HL-60 (cell line): ENCODE data around the gene GPC3.

Experiments used
- GABPA ChIP-seq: IDR thresholded peaks from 2 replicates; pipeline ENCODE4 v1.6.1; 2012; ENCODE audit warnings: low read depth
- POLR2AphosphoS5 ChIP-seq: IDR thresholded peaks from 2 replicates; pipeline ENCODE4 v1.6.1; 2012; ENCODE audit warnings: low read depth

DNA sequence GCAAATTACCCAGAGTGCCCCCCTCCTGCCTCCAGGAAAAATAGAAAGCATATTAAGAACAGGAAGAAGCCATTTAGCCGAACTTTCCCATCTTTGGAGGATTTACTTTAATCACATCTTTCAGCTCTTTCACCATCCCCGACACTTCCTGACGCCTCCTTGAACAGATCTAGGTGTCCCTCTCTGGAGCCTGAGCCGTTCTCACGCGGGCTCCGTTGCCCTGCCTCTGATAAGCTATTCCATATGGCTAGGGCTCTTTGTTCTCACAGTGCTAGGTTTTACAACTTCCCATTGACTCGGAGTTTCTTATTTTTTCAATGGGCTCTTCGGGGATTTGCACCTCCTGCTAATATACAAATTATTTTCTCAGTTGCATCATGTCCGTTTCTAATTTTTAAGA lies 488.0 kb downstream of the GPC3 start:
- TF ChIP-seq GABPA (no peak), POLR2AphosphoS5 (no peak)
